K562 (cell line): ENCODE results near the gene RO60. TPM values are rescaled to one million over a fixed set of nuclear protein-coding genes. Genes with fewer than 3 reads are reported as not detected.

Source experiments
- ATAC-seq: fragments of 200-7000 bp; cut with Tn5 transposase; 3 replicates; pipeline ENCODE4 v1.9.1; 2020; ENCODE audit warnings: moderate library complexity
- BruUV-seq: library from RNA; stranded (reverse); fragments of 400-500 nt; replicated peaks from 2 replicates; lab custom pipeline; 2021; lab: Mats Ljungman, UMichigan
- CTCF ChIA-PET: fragments of 300-600 bp; formaldehyde crosslinking; extraction: SDS; loops from one replicate; lab custom pipeline; 2021; ENCODE audit warnings: low intra/inter-chr PET ratio; lab: Yijun Ruan, JAX
- POLR2A ChIA-PET: fragments of 300-600, 350-650 bp; sonication (Branson Sonifier 250); formaldehyde crosslinking; extraction: SDS; loops from one replicate; lab custom pipeline; 2021; ENCODE audit warnings: antibody characterized with exemption, inconsistent platforms; lab: Yijun Ruan, JAX
- DNase-seq, 4 experiments: peaks; one replicate each; pipeline versions ENCODE4 v3.0.0 to v3.0.0-alpha.2; 2011 to 2018; ENCODE audit warnings: low spot score in 3 of 4, mixed read lengths in 3 of 4; ENCODE audit errors: extremely low read depth in 1 of 4
- FAIRE-seq: peaks from 2 replicates; lab custom pipeline; 2011; peaks lifted over from hg19 to GRCh38; lab: Jason Lieb, UNC
- H2AFZ ChIP-seq: 2 replicates; pipeline ENCODE4 v1.6.0; 2011; ENCODE audit warnings: low read depth, low read length, control low read depth, inconsistent platforms
- H3K27ac ChIP-seq: fragments of 200-600 bp; 3 replicates; pipeline ENCODE4 v1.8.0; 2011; ENCODE audit warnings: low read depth, mild to moderate bottlenecking, control low read depth, inconsistent platforms, low read length, moderate library complexity, mixed read lengths; ENCODE audit errors: extremely low read depth
- H3K27me3 ChIP-seq, 2 experiments: fragments of 300-600 bp in 1 of 2; 2 replicates in 1 of 2; 3 replicates in 1 of 2; pipeline versions ENCODE4 v1.6.0 to v1.8.0; 2011; ENCODE audit warnings: inconsistent platforms in 2 of 2, low read length in 2 of 2, mild to moderate bottlenecking in 1 of 2, mixed read lengths in 1 of 2, moderate library complexity in 1 of 2; ENCODE audit not compliant: control insufficient read depth in 2 of 2, insufficient read depth in 2 of 2
- H3K36me3 ChIP-seq: fragments of 300-600 bp; 3 replicates; pipeline ENCODE4 v1.8.0; 2011; ENCODE audit warnings: mild to moderate bottlenecking, low read length, inconsistent platforms; ENCODE audit not compliant: control insufficient read depth, insufficient read depth
- H3K4me1 ChIP-seq, 2 experiments: fragments of 200-600 bp in 1 of 2; replicated peaks in 1 of 2; 2 replicates in 1 of 2; 3 replicates in 1 of 2; pipeline versions ENCODE4 v1.5.1 to v1.8.0; 2011; ENCODE audit warnings: inconsistent platforms in 2 of 2, low read length in 2 of 2, mild to moderate bottlenecking in 1 of 2, mixed read lengths in 1 of 2, moderate library complexity in 1 of 2; ENCODE audit not compliant: control insufficient read depth in 2 of 2, insufficient read depth in 2 of 2
- H3K4me2 ChIP-seq: 2 replicates; pipeline ENCODE4 v1.6.1; 2011; ENCODE audit warnings: low read length, control low read depth, inconsistent platforms, mixed read lengths; ENCODE audit not compliant: insufficient read depth
- H3K4me3 ChIP-seq: fragments of 200-600 bp; sonication (generic), shearing (Covaris generic); 2 replicates; pipeline ENCODE4 v1.5.1; 2016; ENCODE audit warnings: control low read depth, inconsistent platforms
- H3K79me2 ChIP-seq: fragments of 200-600 bp; 3 replicates; pipeline ENCODE4 v1.8.0; 2011; ENCODE audit warnings: low read length, inconsistent platforms; ENCODE audit not compliant: control insufficient read depth, insufficient read depth
- H3K9ac ChIP-seq, 2 experiments: 2 replicates each; pipeline versions ENCODE4 v1.6.0 to v1.6.1; 2011; ENCODE audit warnings: low read depth in 2 of 2, low read length in 2 of 2, control low read depth in 1 of 2, inconsistent platforms in 1 of 2, mild to moderate bottlenecking in 1 of 2, mixed read lengths in 1 of 2; ENCODE audit not compliant: insufficient read depth in 1 of 2
- H3K9me1 ChIP-seq: one replicate; pipeline ENCODE4 v1.6.0; 2011; ENCODE audit warnings: inconsistent platforms, mild to moderate bottlenecking, low read length, moderate library complexity; ENCODE audit not compliant: control insufficient read depth, insufficient read depth
- H3K9me3 ChIP-seq: replicated peaks from 2 replicates; pipeline ENCODE4 v1.5.1; 2011; ENCODE audit warnings: low read depth, low read length, inconsistent platforms; ENCODE audit not compliant: control insufficient read depth, insufficient read depth
- H4K20me1 ChIP-seq: replicated peaks from 2 replicates; pipeline ENCODE4 v1.6.1; 2011; ENCODE audit warnings: low read length, inconsistent platforms, mixed read lengths; ENCODE audit not compliant: control insufficient read depth, insufficient read depth
- ARID1B ChIP-seq: fragments of 450-650 bp; IDR thresholded peaks from 2 replicates; pipeline ENCODE4 v1.6.1; 2016; ENCODE audit warnings: antibody characterized with exemption, mild to moderate bottlenecking, inconsistent platforms
- CBX3 ChIP-seq, 2 experiments: IDR thresholded peaks; 1 replicate in 1 of 2; 2 replicates in 1 of 2; pipeline ENCODE4 v1.6.1; 2012; ENCODE audit warnings: inconsistent platforms in 2 of 2, low read length in 2 of 2, borderline replicate concordance in 1 of 2, control low read depth in 1 of 2
- CHAMP1 ChIP-seq: fragments of 450-650 bp; IDR thresholded peaks from 2 replicates; pipeline ENCODE4 v1.6.1; 2016; ENCODE audit warnings: mild to moderate bottlenecking
- FOXJ3 ChIP-seq: sonication (generic); formaldehyde crosslinking; IDR thresholded peaks from 2 replicates; pipeline ENCODE4 v1.4.0; 2020; ENCODE audit warnings: mild to moderate bottlenecking, missing genetic modification reagents
- JUN ChIP-seq, 2 experiments: sonication (generic) in 1 of 2; formaldehyde crosslinking in 1 of 2; IDR thresholded peaks; 2 replicates each; pipeline versions ENCODE4 v1.6.1 to v1.8.0; 2012 to 2022; ENCODE audit warnings: borderline replicate concordance in 2 of 2, mild to moderate bottlenecking in 2 of 2, improper control_type of control experiment in 1 of 2, low read depth in 1 of 2, low read length in 1 of 2, missing genetic modification reagents in 1 of 2
- MEIS2 ChIP-seq: fragments of 450-650 bp; IDR thresholded peaks from 2 replicates; pipeline ENCODE4 v1.6.1; 2014; ENCODE audit warnings: mild to moderate bottlenecking; ENCODE audit not compliant: partially characterized antibody
- NCOR1 ChIP-seq: fragments of 450-650 bp; IDR thresholded peaks from 2 replicates; pipeline ENCODE4 v1.6.1; 2016; ENCODE audit warnings: mild to moderate bottlenecking, moderate library complexity
- NFIC ChIP-seq: fragments of 450-650 bp; IDR thresholded peaks from 2 replicates; pipeline ENCODE4 v1.6.1; 2017; ENCODE audit warnings: mild to moderate bottlenecking, inconsistent platforms
- RCOR1 ChIP-seq, 2 experiments: IDR thresholded peaks; 2 replicates each; pipeline ENCODE4 v1.6.1; 2012; ENCODE audit warnings: low read depth in 2 of 2, low read length in 2 of 2, borderline replicate concordance in 1 of 2, improper control_type of control experiment in 1 of 2
- RNF2 ChIP-seq: sonication (generic); IDR thresholded peaks from 2 replicates; pipeline ENCODE4 v1.6.1; 2016
- SMARCC2 ChIP-seq: fragments of 450-650 bp; IDR thresholded peaks from 2 replicates; pipeline ENCODE4 v1.6.1; 2017; ENCODE audit warnings: antibody characterized with exemption, moderate library complexity, mild to moderate bottlenecking, low read depth
- TEAD4 ChIP-seq, 2 experiments: sonication (generic) in 1 of 2; formaldehyde crosslinking in 1 of 2; IDR thresholded peaks; 2 replicates each; pipeline versions ENCODE4 v1.6.1 to v1.8.0; 2012 to 2022; ENCODE audit warnings: borderline replicate concordance in 1 of 2, inconsistent platforms in 1 of 2, low read length in 1 of 2, mild to moderate bottlenecking in 1 of 2, missing genetic modification reagents in 1 of 2
- ZKSCAN1 ChIP-seq: fragments of 150-350 bp; IDR thresholded peaks from 2 replicates; pipeline ENCODE4 v1.6.1; 2016; ENCODE audit warnings: low read depth, low read length
- WGBS: fragments of 100-300 bp; shearing (Covaris generic); methylation state at CpG from one replicate; pipeline ENCODE4 v1.1.6; 2016; ENCODE audit warnings: low coverage, mixed read lengths; ENCODE audit not compliant: insufficient coverage; ENCODE audit errors: missing lambda C conversion rate; 5-methylcytosine and 5-hydroxymethylcytosine counted together
- in situ Hi-C: fragments of 300-500 bp; cut with MboI; formaldehyde crosslinking; loops from 4 replicates; pipeline ENCODE4 v1.15.0; 2018; ENCODE audit warnings: inconsistent platforms, mixed read lengths
- intact Hi-C: fragments of 100-400 bp; cut with micrococcal nuclease; formaldehyde crosslinking; loops from 2 replicates; pipeline ENCODE4 v1.14.2; 2022
- polyA plus RNA-seq, 8 experiments: library from polyadenylated mRNA; depleted of rRNA in 4 of 8; stranded (reverse) in 5 of 8; unstranded in 3 of 8; fragments of >200 nt; fragmentation: Nextera tagmentation in 2 of 8; fragmentation: Illumina TruSeq in 1 of 8; extraction: Ambion mirVana in 2 of 8; extraction: Trizol in 1 of 8; gene quantifications; 2 replicates each; pipeline versions ENCODE4 v1.2.1 to v1.2.3, GENCODE V29; 2011 to 2014; ENCODE audit warnings: inconsistent platforms in 1 of 8, missing spikeins in 1 of 8
- total RNA-seq, 7 experiments: library from RNA; depleted of rRNA in 6 of 7; stranded (reverse); fragments of >200 nt in 6 of 7; fragmentation: Illumina TruSeq in 2 of 7; extraction: Trizol in 2 of 7; gene quantifications; 2 replicates each; pipeline versions ENCODE4 v1.2.1 to v1.2.3, GENCODE V29; 2011 to 2021; ENCODE audit warnings: low replicate concordance in 1 of 7

RO60 gene
- total and polyA plus RNA-seq, 9 of the 15 experiments (the other 6 are each of a cell fraction or from before 2014, with no cell fraction given), result 24.9 to 187 (median 101) TPM

- H3K4me2 ChIP-seq, result no peak overlapping the region
- peaks cover 23% of the 10 kb centered on the region for H3K79me2 ChIP-seq
- FAIRE-seq (no peak), ATAC-seq (no peak), DNase-seq (no peak)
- no peaks in the 10 kb centered on the region for H3K4me1 ChIP-seq
- H3K9me3 ChIP-seq, result peaks cover 12% of the 10 kb centered on the region
- no peaks in the 10 kb centered on the region for H4K20me1 ChIP-seq
- no TSS peak for BruUV-seq
- intact Hi-C loops, result no loop called here
- TF ChIP-seq ZKSCAN1, result no peak
- H3K36me3 ChIP-seq, result peaks cover 76% of the 10 kb centered on the region
- no peak overlapping the region for H3K27ac ChIP-seq
- ChIA-PET POLR2A (interaction anchor here (0.8 to 1.1 kb wide), 2 partner anchors 10 to 101 kb away, joined by 3 to 4 read pairs; no protein-coding TSS in a partner anchor), CTCF (no interaction called here)
- in situ Hi-C loops, result no loop called here
- H3K9ac ChIP-seq, result no peak overlapping the region
- H2AFZ ChIP-seq, result no peak overlapping the region
- no peaks in the 10 kb centered on the region for H3K27me3 ChIP-seq
- no peak overlapping the region for H3K4me3 ChIP-seq
- H3K9me1 ChIP-seq, result no peaks in the 10 kb centered on the region
Measured at GRCh38 chr1:193077991-193078390, 18.6 kb downstream of the RO60 start.

GRCh38 chr1:193079187-193079586 is 19.8 kb downstream of the RO60 start:
- H3K27ac ChIP-seq, result no peak overlapping the region
- FAIRE-seq, result peak; percentile 56
- 59% methylated on average over 3 of the region's 3 CpGs for WGBS
- ChIA-PET POLR2A (interaction anchor here (1.0 to 4.9 kb wide), 4 partner anchors 9 to 21 kb away, joined by 3 to 21 read pairs (median 6); partner anchors contain the start of gene UCHL5), CTCF (no interaction called here)
- no peaks in the 10 kb centered on the region for H3K4me1 ChIP-seq
- intact Hi-C loops (no loop called here), in situ Hi-C loops (no loop called here)
- H3K4me3 ChIP-seq, result no peak overlapping the region
- no peaks in the 10 kb centered on the region for H3K9me1 ChIP-seq
- ATAC-seq, result peak; percentile 34
- DNase-seq, result peak in 1 of 4 experiments; percentile 59
- H3K4me2 ChIP-seq, result no peak overlapping the region
- no peak overlapping the region for H3K9ac ChIP-seq
- peaks cover 12% of the 10 kb centered on the region for H3K9me3 ChIP-seq
- H2AFZ ChIP-seq, result no peak overlapping the region
- no peaks in the 10 kb centered on the region for H4K20me1 ChIP-seq
- H3K79me2 ChIP-seq, result peaks cover 17% of the 10 kb centered on the region
- BruUV-seq, result no TSS peak
- H3K27me3 ChIP-seq, result no peaks in the 10 kb centered on the region
- H3K36me3 ChIP-seq, result peaks cover 83% of the 10 kb centered on the region
- TF ChIP-seq RNF2, result no peak
- peak in 1 of 2 experiments; percentile 21; a peak in 1 of 4 replicates for TF ChIP-seq RCOR1 (IDR thresholded peaks at IDR 0.05; ENCODE audit: borderline replicate concordance in 1 of 2, low read depth in 2 of 2, low read length in 2 of 2)
- TF ChIP-seq CHAMP1, result peak; percentile 30; the same call in 1 of the 2 replicates
- peak; percentile 46 for TF ChIP-seq NFIC
- TF ChIP-seq FOXJ3 (CRISPR knock-in tag), result no peak
- TF ChIP-seq JUN (IDR thresholded peaks at IDR 0.05; ENCODE audit: borderline replicate concordance, low read depth, low read length), result no peak
- no peak for TF ChIP-seq JUN (CRISPR knock-in tag; IDR thresholded peaks at IDR 0.05; ENCODE audit: borderline replicate concordance)
- peak; percentile 38; the same call in 1 of the 2 replicates for TF ChIP-seq SMARCC2
- peak; percentile 86 for TF ChIP-seq ARID1B
- peak in 1 of 2 experiments; percentile 41; a peak in 1 of 3 replicates for TF ChIP-seq CBX3 (IDR thresholded peaks at IDR 0.05; ENCODE audit: borderline replicate concordance in 1 of 2, low read length in 2 of 2)
- TF ChIP-seq NCOR1, result peak; percentile 69
- peak; percentile 53; the same call in 1 of the 2 replicates for TF ChIP-seq TEAD4 (IDR thresholded peaks at IDR 0.05; ENCODE audit: low read length)
- no peak for TF ChIP-seq TEAD4 (CRISPR knock-in tag; IDR thresholded peaks at IDR 0.05; ENCODE audit: borderline replicate concordance)
- TF ChIP-seq MEIS2, result peak; percentile 66
